ENCODE data around the gene FHIT. TPM values are rescaled to one million over a fixed set of nuclear protein-coding genes. Genes with fewer than 3 reads are reported as not detected.

FHIT gene
- total RNA-seq, 1 experiment from 2014 or later = 3.6 TPM

- CTCF ChIA-PET = no interaction called here
Observed at GRCh38 chr3:59953104-59953503, 1298.1 kb downstream of the FHIT start.

GRCh38 chr3:59949311-59949710 lies 1301.9 kb downstream of the FHIT start:
- BruUV-seq (replicated peaks) = no TSS peak
- ChIA-PET POLR2A (ENCODE audit: unreplicated experiment) (no interaction called here), CTCF (no interaction called here)
- Histone ChIP-seq H3K79me2 (ENCODE audit: low read length) (no peaks in the 10 kb centered on the region), H3K9me2 (replicated peaks; ENCODE audit: low read length) (no peaks in the 10 kb centered on the region), H3K4me2 (ENCODE audit: low read length) (no peak overlapping the region), H3K27me3 (ENCODE audit: low read length) (peaks cover under 1% of the 10 kb centered on the region; the same call in 1 of the 2 replicates), H2AFZ (ENCODE audit: low read length) (no peak overlapping the region), H3K4me3 (ENCODE audit: low read length) (no peak overlapping the region), H3F3A (ENCODE audit: low read length, unreplicated experiment) (no peaks in the 10 kb centered on the region), H3K9ac (ENCODE audit: low read length) (no peak overlapping the region), H3K36me3 (ENCODE audit: low read depth, low read length) (no peaks in the 10 kb centered on the region), H3K9me3 (ENCODE audit: low read length) (no peaks in the 10 kb centered on the region), H3K27ac (ENCODE audit: low read length) (no peak overlapping the region), H3K4me1 (ENCODE audit: insufficient read depth, low read length) (no peaks in the 10 kb centered on the region), H4K20me1 (ENCODE audit: low read length) (no peaks in the 10 kb centered on the region)
- intact Hi-C loops (cut with micrococcal nuclease) = no loop called here
- DNase-seq (no peak), ATAC-seq (no peak)
- TF ChIP-seq EZH2phosphoT487 (IDR thresholded peaks at IDR 0.05; ENCODE audit: borderline replicate concordance, low read length) (no peak), EZH2 (IDR thresholded peaks at IDR 0.05; ENCODE audit: low read length, unreplicated experiment) (no peak), CTCF (conservative IDR thresholded peaks at IDR 0.05; ENCODE audit: low read depth, low read length) (no peak)

More at GRCh38 chr3:59953104-59953503, 1298.1 kb downstream of the FHIT start:
- no peaks in the 10 kb centered on the region for H3K4me1 ChIP-seq (ENCODE audit: insufficient read depth, low read length)
- H3K36me3 ChIP-seq (ENCODE audit: low read depth, low read length) = no peaks in the 10 kb centered on the region
- no peaks in the 10 kb centered on the region for H4K20me1 ChIP-seq (ENCODE audit: low read length)
- 0 out of 2 replicates have a peak, but pooled peaks cover 2% of the 10 kb centered on the region for H3K9me3 ChIP-seq (ENCODE audit: low read length)
- POLR2A ChIA-PET (ENCODE audit: unreplicated experiment) = no interaction called here
- no peak overlapping the region for H3K4me2 ChIP-seq (ENCODE audit: low read length)
- peaks cover 10% of the 10 kb centered on the region; the same call in 1 of the 2 replicates for H3K27me3 ChIP-seq (ENCODE audit: low read length)
- no peaks in the 10 kb centered on the region for H3F3A ChIP-seq (ENCODE audit: low read length, unreplicated experiment)
- no peaks in the 10 kb centered on the region for H3K9me2 ChIP-seq (replicated peaks; ENCODE audit: low read length)
- H2AFZ ChIP-seq (ENCODE audit: low read length) = no peak overlapping the region
- intact Hi-C loops (cut with micrococcal nuclease) = no loop called here
- no peak for ATAC-seq
- no peaks in the 10 kb centered on the region for H3K79me2 ChIP-seq (ENCODE audit: low read length)
- BruUV-seq (replicated peaks) = no TSS peak
- H3K27ac ChIP-seq (ENCODE audit: low read length) = no peak overlapping the region
- no peak for DNase-seq
- no peak overlapping the region for H3K4me3 ChIP-seq (ENCODE audit: low read length)
- TF ChIP-seq EZH2phosphoT487 (IDR thresholded peaks at IDR 0.05; ENCODE audit: borderline replicate concordance, low read length) = no peak
- no peak for TF ChIP-seq EZH2 (IDR thresholded peaks at IDR 0.05; ENCODE audit: low read length, unreplicated experiment)
- no peak for TF ChIP-seq CTCF (conservative IDR thresholded peaks at IDR 0.05; ENCODE audit: low read depth, low read length)
- no peak overlapping the region for H3K9ac ChIP-seq (ENCODE audit: low read length)

- ChIA-PET POLR2A (ENCODE audit: unreplicated experiment) (no interaction called here), CTCF (no interaction called here)
- Histone ChIP-seq H3K9ac (ENCODE audit: low read length) (no peak overlapping the region), H3K4me3 (ENCODE audit: low read length) (no peak overlapping the region), H3K36me3 (ENCODE audit: low read depth, low read length) (no peaks in the 10 kb centered on the region), H3K9me3 (ENCODE audit: low read length) (no peaks in the 10 kb centered on the region), H3K4me2 (ENCODE audit: low read length) (no peak overlapping the region), H3F3A (ENCODE audit: low read length, unreplicated experiment) (no peaks in the 10 kb centered on the region), H2AFZ (ENCODE audit: low read length) (no peak overlapping the region), H3K9me2 (replicated peaks; ENCODE audit: low read length) (no peaks in the 10 kb centered on the region), H3K27ac (ENCODE audit: low read length) (no peak overlapping the region), H3K27me3 (ENCODE audit: low read length) (peaks cover 9% of the 10 kb centered on the region; the same call in 1 of the 2 replicates), H3K79me2 (ENCODE audit: low read length) (no peaks in the 10 kb centered on the region), H4K20me1 (ENCODE audit: low read length) (no peaks in the 10 kb centered on the region), H3K4me1 (ENCODE audit: insufficient read depth, low read length) (no peaks in the 10 kb centered on the region)
- TF ChIP-seq CTCF (conservative IDR thresholded peaks at IDR 0.05; ENCODE audit: low read depth, low read length) (no peak), EZH2 (IDR thresholded peaks at IDR 0.05; ENCODE audit: low read length, unreplicated experiment) (no peak), EZH2phosphoT487 (IDR thresholded peaks at IDR 0.05; ENCODE audit: borderline replicate concordance, low read length) (no peak)
- intact Hi-C loops (cut with micrococcal nuclease) = no loop called here
- ATAC-seq (no peak), DNase-seq (no peak)
- BruUV-seq (replicated peaks) = no TSS peak
Observed at GRCh38 chr3:59946401-59946800, 1304.9 kb downstream of the FHIT start.

Measured in PC-3 (cell line).